H1 (cell line): ENCODE data around the gene IDH2. TPM values are rescaled to one million over a fixed set of nuclear protein-coding genes. Genes with fewer than 3 reads are reported as not detected.

Experiments
- HDAC6 ChIP-seq: IDR thresholded peaks from one replicate; pipeline ENCODE4 v1.7.1; 2012; ENCODE audit warnings: low read depth, mild to moderate bottlenecking, inconsistent platforms, low read length, moderate library complexity
- KDM4A ChIP-seq: IDR thresholded peaks from one replicate; pipeline ENCODE4 v1.7.1; 2012; ENCODE audit warnings: low read depth, mild to moderate bottlenecking, moderate library complexity, low read length, inconsistent platforms; ENCODE audit not compliant: severe bottlenecking
- RBBP5 ChIP-seq: IDR thresholded peaks from 2 replicates; pipeline ENCODE4 v1.7.1; 2012; ENCODE audit warnings: low read depth, mild to moderate bottlenecking, inconsistent platforms, low read length, moderate library complexity, borderline replicate concordance
- SP2 ChIP-seq: IDR thresholded peaks from 2 replicates; pipeline ENCODE4 v1.6.1; 2012; ENCODE audit warnings: mild to moderate bottlenecking, low read length, inconsistent platforms
- polyA plus RNA-seq, 7 experiments: library from polyadenylated mRNA; depleted of rRNA in 3 of 7; stranded (reverse) in 5 of 7; unstranded in 2 of 7; fragments of >200 nt in 5 of 7; fragments of 200-250 nt in 2 of 7; gene quantifications; 1 replicate in 5 of 7; 2 replicates in 1 of 7; 4 replicates in 1 of 7; pipeline versions ENCODE4 v1.2.1 to v1.2.3, GENCODE V29; 2011 to 2013; ENCODE audit warnings: missing spikeins in 2 of 7, mixed read lengths in 2 of 7
- total RNA-seq: library from RNA; stranded (reverse); fragmentation: NEBNext Ultra II Directional; extraction: Animal tissue kit (Norgen Biotek cat#: 25700); gene quantifications from 2 replicates; pipeline ENCODE4 v1.2.1, GENCODE V29; 2021
- TF ChIP-seq, protein P1 (sequence below): IDR thresholded peaks from 2 replicates; pipeline ENCODE4 v1.6.1; 2012; ENCODE audit warnings: low read length, inconsistent platforms
- TF ChIP-seq, protein P2 (sequence below): IDR thresholded peaks from 2 replicates; pipeline ENCODE4 v1.6.1; 2012; ENCODE audit warnings: inconsistent platforms
- TF ChIP-seq, protein P3 (sequence below), 3 experiments: IDR thresholded peaks; 1 replicate in 2 of 3; 2 replicates in 1 of 3; pipeline versions ENCODE4 v1.5.1 to v1.6.1; 2011; ENCODE audit warnings: low read length in 3 of 3, mild to moderate bottlenecking in 3 of 3, inconsistent platforms in 2 of 3, low read depth in 1 of 3, moderate library complexity in 1 of 3; ENCODE audit not compliant: insufficient read depth in 1 of 3; ENCODE audit errors: control extremely low read depth in 1 of 3

Gene IDH2
- total and polyA plus RNA-seq, 2 of the 8 experiments (the other 6 are each of a cell fraction or from before 2014, with no cell fraction given) = 64.2 to 84.6 TPM

- TF ChIP-seq, protein P1, sequence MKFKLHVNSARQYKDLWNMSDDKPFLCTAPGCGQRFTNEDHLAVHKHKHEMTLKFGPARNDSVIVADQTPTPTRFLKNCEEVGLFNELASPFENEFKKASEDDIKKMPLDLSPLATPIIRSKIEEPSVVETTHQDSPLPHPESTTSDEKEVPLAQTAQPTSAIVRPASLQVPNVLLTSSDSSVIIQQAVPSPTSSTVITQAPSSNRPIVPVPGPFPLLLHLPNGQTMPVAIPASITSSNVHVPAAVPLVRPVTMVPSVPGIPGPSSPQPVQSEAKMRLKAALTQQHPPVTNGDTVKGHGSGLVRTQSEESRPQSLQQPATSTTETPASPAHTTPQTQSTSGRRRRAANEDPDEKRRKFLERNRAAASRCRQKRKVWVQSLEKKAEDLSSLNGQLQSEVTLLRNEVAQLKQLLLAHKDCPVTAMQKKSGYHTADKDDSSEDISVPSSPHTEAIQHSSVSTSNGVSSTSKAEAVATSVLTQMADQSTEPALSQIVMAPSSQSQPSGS = no peak
- no peak for TF ChIP-seq SP2
- TF ChIP-seq KDM4A = no peak
- TF ChIP-seq RBBP5 = no peak
- no peak for TF ChIP-seq HDAC6
- TF ChIP-seq, protein P2, sequence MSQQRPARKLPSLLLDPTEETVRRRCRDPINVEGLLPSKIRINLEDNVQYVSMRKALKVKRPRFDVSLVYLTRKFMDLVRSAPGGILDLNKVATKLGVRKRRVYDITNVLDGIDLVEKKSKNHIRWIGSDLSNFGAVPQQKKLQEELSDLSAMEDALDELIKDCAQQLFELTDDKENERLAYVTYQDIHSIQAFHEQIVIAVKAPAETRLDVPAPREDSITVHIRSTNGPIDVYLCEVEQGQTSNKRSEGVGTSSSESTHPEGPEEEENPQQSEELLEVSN = no peak
- TF ChIP-seq, protein P3, sequence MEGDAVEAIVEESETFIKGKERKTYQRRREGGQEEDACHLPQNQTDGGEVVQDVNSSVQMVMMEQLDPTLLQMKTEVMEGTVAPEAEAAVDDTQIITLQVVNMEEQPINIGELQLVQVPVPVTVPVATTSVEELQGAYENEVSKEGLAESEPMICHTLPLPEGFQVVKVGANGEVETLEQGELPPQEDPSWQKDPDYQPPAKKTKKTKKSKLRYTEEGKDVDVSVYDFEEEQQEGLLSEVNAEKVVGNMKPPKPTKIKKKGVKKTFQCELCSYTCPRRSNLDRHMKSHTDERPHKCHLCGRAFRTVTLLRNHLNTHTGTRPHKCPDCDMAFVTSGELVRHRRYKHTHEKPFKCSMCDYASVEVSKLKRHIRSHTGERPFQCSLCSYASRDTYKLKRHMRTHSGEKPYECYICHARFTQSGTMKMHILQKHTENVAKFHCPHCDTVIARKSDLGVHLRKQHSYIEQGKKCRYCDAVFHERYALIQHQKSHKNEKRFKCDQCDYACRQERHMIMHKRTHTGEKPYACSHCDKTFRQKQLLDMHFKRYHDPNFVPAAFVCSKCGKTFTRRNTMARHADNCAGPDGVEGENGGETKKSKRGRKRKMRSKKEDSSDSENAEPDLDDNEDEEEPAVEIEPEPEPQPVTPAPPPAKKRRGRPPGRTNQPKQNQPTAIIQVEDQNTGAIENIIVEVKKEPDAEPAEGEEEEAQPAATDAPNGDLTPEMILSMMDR (IDR thresholded peaks at IDR 0.05; ENCODE audit: control extremely low read depth in 1 of 3, insufficient read depth in 1 of 3, low read depth in 1 of 3, low read length in 3 of 3) = no peak
Observed at GRCh38 chr15:90080818-90081393, 21.4 kb downstream of the IDH2 start (continued).
